LNCAP (cell line): Measurements from ENCODE around the gene CAMTA1.

ENCODE experiments used
- CTCF ChIP-seq: fragments of 450-650 bp; IDR thresholded peaks from 2 replicates; pipeline ENCODE4 v1.5.1; 2017; ENCODE audit warnings: mild to moderate bottlenecking

The CAMTA1 gene

GRCh38 chr1:7617826-7618225, 832.6 kb downstream of the CAMTA1 start:
- TF ChIP-seq CTCF: no peak

- TF ChIP-seq CTCF: no peak
Observed at GRCh38 chr1:7620196-7620595, 834.9 kb downstream of the CAMTA1 start.

GRCh38 chr1:7621334-7622219, 836.3 kb downstream of the CAMTA1 start:
- no peak for TF ChIP-seq CTCF

- no peak for TF ChIP-seq CTCF
Observed at GRCh38 chr1:7623842-7624241, 838.6 kb downstream of the CAMTA1 start.

- TF ChIP-seq CTCF: no peak
Observed at GRCh38 chr1:7624791-7625355, 839.6 kb downstream of the CAMTA1 start.

GRCh38 chr1:7625401-7625800, 840.1 kb downstream of the CAMTA1 start:
- TF ChIP-seq CTCF: no peak

GRCh38 chr1:7628273-7628672, 843.0 kb downstream of the CAMTA1 start:
- TF ChIP-seq CTCF: no peak
